Upper lobe of left lung (tissue), 4 donors: ENCODE results near the gene MAML2.

Experiments used
- EP300 ChIP-seq, 4 donors: sonication (generic); formaldehyde crosslinking; IDR thresholded peaks; one replicate each; pipeline ENCODE4 v1.5.1; 2017; ENCODE audit warnings: antibody characterized with exemption in 4 of 4, control low read depth in 2 of 4
- POLR2A ChIP-seq, 4 donors: fragments of 450-650 bp; IDR thresholded peaks; one replicate each; pipeline ENCODE4 v1.5.1; 2016 to 2017; ENCODE audit warnings: antibody characterized with exemption in 4 of 4, mild to moderate bottlenecking in 2 of 4
- TF ChIP-seq, protein P1 (sequence below), 6 experiments: fragments of 450-650 bp in 4 of 6; fragments of 200-600 bp in 2 of 6; sonication (generic) in 2 of 6; IDR thresholded peaks; one replicate each; pipeline ENCODE4 v1.5.1; 2016 to 2019; ENCODE audit warnings: antibody characterized with exemption in 6 of 6

GRCh38 chr11:96159968-96160367 lies 183.0 kb downstream of the MAML2 start:
- TF ChIP-seq POLR2A (IDR thresholded peaks at IDR 0.05) = no peak
- no peak for TF ChIP-seq EP300 (IDR thresholded peaks at IDR 0.05)
- TF ChIP-seq, protein P1, sequence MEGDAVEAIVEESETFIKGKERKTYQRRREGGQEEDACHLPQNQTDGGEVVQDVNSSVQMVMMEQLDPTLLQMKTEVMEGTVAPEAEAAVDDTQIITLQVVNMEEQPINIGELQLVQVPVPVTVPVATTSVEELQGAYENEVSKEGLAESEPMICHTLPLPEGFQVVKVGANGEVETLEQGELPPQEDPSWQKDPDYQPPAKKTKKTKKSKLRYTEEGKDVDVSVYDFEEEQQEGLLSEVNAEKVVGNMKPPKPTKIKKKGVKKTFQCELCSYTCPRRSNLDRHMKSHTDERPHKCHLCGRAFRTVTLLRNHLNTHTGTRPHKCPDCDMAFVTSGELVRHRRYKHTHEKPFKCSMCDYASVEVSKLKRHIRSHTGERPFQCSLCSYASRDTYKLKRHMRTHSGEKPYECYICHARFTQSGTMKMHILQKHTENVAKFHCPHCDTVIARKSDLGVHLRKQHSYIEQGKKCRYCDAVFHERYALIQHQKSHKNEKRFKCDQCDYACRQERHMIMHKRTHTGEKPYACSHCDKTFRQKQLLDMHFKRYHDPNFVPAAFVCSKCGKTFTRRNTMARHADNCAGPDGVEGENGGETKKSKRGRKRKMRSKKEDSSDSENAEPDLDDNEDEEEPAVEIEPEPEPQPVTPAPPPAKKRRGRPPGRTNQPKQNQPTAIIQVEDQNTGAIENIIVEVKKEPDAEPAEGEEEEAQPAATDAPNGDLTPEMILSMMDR (IDR thresholded peaks at IDR 0.05) = no peak
